Endometrial microvascular endothelial cells (primary cell): ENCODE data around the gene CDH4. TPM values are rescaled to one million over a fixed set of nuclear protein-coding genes. Genes with fewer than 3 reads are reported as not detected.

Experiments
- in situ Hi-C: cut with HindIII; loops from 2 replicates; pipeline ENCODE4 v1.10.0; 2017; ENCODE audit warnings: low sequenced_read_pairs, low pct_unique_long_range_greater_than_20kb; ENCODE audit errors: inconsistent ontology term
- total RNA-seq: library from RNA; depleted of rRNA; stranded (reverse); fragments of >200 nt; gene quantifications from one replicate; pipeline ENCODE4 v1.2.3, GENCODE V29; 2015; ENCODE audit errors: inconsistent ontology term

Gene CDH4
- total RNA-seq, 1 donor from 2014 or later, result 31.2 TPM

DNA sequence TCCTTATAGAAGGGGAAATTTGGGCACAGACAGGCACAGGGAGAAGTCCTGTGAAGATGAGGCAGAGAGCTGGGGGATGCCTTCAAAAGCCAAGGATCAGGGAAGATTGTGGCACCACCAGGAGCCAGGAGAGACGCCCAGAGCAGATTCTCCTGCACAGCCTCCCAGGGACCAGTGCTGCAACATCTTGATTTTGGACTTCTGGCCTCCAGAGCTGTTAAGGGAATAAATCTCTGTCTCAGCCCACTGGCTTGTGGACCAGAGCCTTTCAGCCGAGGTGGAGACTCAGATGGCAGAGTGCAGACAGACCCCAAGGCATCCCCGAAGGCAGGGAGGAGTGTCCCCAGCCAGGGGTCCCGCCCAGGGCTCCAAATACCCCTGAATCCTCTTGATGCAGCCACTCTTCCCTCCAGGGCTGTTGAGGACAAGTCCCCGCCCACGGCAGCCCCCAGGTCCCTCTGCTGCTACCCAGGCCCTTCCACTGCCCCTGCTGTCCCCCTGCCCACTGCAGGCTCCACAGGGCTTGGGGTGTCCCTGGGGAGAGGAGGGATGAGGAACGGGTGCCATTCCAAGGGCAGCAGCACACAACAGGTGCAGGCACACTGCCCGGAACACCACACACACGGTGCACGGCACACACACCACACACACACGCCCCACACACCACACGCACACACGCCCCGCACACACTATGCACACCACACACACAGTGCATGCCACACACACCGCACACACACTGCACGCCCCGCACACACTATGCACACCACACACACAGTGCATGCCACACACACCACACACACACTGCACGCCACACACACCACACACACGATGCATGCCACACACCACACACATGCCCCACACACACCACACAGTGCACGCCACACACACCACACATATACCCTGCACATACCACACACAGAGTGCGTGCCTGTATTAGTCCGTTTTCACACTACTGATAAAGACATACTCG lies 502.2 kb downstream of the CDH4 start:
- in situ Hi-C loops, result no loop called here

GRCh38 chr20:61754976-61755778 lies 503.1 kb downstream of the CDH4 start:
- in situ Hi-C loops, result no loop called here

- in situ Hi-C loops, result no loop called here
These were observed 504.1 kb downstream of the CDH4 start for GRCh38 chr20:61755971-61756845.

DNA sequence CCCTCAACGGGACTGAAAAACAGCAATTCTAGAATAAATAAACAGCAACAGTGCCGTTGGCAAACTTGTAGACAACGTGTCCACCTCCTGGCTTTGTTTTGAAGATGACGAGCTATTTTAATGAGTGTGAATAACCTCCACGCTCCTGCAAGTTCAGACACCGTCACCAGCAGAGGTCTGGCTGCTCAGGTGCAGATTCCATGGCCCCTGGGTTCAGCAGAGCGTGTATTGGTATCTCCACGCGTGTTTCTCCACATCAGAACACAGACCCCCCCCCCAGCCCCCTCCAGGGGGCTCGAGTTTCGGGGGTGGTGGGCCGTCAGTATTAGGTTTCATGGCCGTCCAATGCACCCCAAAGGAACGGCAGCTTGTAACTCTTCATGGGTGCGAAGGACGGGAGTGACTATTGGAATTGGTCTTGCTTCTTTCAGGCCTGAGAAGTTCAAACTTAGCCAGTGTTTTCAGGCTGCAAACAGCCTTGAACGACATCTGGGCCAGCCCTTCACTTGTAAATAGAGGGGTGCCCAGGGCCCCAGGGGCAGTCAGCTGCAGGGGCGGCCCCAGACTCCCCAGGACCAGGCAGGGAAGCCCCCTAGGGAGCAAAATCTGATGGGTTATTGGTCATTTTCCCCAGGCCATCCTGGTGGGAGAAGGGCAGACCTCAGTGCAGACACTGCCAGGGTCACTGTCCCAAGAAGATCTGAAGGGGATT lies 505.1 kb downstream of the CDH4 start:
- in situ Hi-C loops, result no loop called here

- in situ Hi-C loops, result no loop called here
These were observed 505.9 kb downstream of the CDH4 start for GRCh38 chr20:61757678-61758563.

DNA sequence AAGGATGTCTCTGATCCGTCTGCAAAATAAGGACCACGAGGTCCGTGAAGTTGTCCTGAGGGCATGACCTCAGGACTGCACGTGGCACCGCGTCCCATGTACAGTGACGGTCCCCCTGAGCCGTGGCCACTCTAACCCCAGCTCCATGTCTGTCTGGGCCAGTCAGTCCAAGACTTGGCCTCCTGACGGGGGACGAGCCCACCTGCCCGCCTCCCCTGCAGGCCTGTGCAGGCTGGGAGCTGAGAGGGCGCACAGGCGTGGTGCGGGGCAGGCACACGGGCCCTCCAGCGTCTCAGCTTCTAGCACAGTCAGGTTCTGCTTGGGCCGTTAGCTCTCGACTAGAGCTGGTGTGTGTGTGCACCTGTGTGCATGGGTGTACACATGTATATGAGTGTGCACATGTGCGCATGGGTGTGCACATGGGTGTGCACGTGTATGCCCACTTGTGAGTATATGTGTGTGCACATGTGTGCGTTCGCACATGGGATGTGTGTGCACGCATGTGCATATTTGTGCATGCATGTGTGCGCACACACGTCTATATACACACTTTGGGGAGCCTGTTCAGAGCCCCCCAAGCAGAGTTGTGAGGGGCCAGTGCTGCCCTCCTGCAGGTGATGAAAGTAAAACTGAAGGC lies 506.6 kb downstream of the CDH4 start:
- in situ Hi-C loops, result no loop called here

DNA sequence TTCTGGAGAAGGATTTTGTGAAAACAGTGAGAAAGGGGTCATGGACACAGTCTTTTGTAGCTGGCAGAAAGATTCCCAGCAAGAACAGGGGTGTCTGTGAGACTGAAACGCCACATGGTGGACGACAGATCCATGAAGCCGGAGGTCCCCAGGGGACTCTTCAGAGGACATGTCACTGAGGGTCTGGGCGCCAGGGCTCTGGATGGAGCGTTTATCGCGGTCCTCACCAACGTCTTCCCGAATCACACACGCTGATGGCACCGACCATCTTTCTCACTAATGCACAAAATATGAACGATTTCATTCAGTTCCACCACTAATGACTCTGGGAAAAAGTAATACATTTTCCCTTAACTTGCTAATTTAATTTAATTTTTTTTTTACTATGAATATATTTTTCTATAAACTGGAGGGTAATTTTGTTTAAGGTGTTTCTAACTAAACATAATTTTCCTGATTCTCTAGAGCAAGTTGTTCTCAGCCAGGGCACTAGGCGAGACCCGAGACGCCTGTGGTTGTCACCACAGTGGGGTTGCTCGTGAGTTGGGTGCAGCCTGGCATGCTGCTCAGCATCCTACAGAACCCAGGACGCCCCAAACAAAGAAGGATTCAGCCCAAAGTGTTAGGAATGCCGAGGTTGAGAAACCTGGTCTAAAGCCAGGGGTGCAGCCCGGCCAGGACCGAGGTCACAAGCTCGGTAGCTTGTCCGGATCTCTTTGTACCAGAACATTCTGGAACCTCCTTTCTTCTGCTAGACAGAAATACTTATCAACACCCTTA lies 507.4 kb downstream of the CDH4 start:
- in situ Hi-C loops, result no loop called here

GRCh38 chr20:61760321-61760720 lies 508.3 kb downstream of the CDH4 start:
- in situ Hi-C loops, result no loop called here

DNA sequence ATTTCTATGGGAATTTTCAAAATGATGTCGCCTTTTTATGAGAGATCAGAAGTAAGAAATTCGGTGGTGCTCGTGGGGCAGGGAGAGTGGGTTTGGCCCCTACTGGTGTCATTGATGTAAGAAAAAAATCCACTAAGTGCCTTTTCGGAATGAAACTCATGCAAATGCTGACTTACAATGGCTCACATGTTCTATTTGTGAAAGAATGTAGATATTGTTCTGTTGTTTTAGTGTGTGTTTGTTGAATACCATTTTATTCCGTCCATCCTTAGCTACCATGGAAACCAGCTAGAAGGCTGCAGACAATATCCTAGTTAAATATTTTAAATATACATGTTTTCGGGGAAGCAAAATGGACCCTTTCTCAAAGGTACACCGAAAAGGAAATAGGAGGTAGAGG lies 508.7 kb downstream of the CDH4 start:
- in situ Hi-C loops, result no loop called here

GRCh38 chr20:61761453-61762166 lies 509.5 kb downstream of the CDH4 start:
- in situ Hi-C loops, result no loop called here

GRCh38 chr20:61762167-61762710 lies 510.2 kb downstream of the CDH4 start:
- in situ Hi-C loops, result no loop called here

DNA sequence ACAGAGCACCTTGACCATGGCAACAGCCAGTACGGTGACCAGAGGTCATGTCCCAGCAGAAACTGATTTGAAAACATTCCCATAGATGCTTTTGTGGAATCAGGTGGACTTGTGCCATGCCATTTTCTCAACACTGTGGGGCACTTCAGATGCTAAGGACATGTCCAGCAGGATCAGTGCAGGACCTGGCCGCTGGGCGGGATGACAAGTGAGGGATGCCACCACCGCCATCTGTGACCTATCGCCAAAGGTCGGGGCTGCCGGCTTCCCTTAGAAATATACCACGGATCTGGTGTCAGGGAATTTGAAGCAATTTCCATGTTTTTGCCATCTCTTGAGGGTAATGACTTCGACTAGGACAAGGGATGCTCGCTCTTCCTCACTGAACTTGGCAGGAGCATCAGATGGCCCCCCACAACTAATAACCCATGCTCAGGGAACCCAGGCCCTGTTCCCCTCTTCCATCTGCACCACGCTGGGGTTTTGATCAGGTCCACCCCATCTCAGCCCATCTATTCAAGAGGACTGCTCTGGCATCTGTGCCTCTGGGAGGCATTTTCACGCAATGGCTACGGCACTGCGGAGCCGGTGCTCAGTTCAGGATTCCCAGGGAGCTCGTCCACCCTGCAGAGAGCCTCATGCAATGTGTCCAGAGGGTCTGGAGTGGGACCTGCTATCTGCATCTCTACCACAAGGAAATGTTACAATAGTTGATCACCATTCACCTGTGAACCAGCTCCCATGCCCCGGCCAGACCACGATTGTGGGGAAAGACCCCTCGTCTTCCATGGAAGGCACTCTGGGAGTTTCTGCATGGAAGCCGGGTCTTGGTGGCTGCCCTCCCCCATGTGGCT lies 511.1 kb downstream of the CDH4 start:
- in situ Hi-C loops, result no loop called here

- in situ Hi-C loops, result no loop called here
These were observed 511.8 kb downstream of the CDH4 start for GRCh38 chr20:61763740-61764400.

GRCh38 chr20:61764471-61765025 lies 512.5 kb downstream of the CDH4 start:
- in situ Hi-C loops, result no loop called here
